ENCODE measurements around the gene SIAH2. TPM values are rescaled to one million over a fixed set of nuclear protein-coding genes. Genes with fewer than 3 reads are reported as not detected.

The SIAH2 gene
- total RNA-seq, 1 experiment from 2014 or later: 58.7 TPM

GRCh38 chr3:150734795-150735119, 28.2 kb downstream of the SIAH2 start:
- no peak for DNase-seq (ENCODE audit: low read depth)

DNA sequence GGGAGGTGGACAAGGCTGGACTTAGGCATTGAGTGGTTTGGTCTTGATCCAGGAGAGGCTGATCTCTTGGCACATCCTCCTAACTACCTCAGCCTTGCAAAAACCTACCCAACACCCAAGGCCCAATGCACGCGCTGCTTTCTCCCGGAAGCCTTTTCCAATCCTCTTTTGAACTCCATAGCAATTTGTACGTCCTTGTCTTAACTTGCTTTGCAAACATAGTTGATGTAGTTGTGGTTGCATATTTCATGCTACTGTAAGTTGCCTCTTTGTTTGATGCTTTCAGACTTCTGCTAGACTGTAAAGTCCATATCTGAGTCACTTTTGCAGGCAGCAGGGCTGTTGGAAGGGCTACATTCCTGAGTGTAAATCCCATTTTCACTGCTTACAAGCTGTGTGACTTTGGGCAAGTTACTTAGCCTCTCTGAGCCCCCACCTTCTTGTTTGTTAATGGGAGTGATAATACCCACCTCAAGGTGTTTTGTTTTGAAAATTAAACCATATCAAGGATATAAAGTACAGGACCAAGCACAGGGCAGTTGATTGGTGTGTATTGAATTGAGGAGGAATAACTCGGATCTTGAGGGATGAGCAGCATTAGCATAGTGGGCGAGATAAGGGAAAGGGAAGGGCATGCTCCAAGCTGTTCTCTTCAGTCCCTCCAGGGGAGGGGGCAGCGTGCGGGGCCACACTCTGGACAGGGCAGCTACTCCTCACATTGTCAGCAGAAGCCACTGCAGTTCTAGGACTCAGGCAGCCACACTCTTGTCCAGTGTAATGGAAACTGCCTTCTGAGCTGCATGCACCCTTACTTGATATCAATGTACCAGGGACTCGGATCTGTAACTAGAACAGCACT, 28.8 kb downstream of the SIAH2 start:
- DNase-seq (ENCODE audit: low read depth): no peak

GRCh38 chr3:150733373-150733935, 29.5 kb downstream of the SIAH2 start:
- DNase-seq (ENCODE audit: low read depth): no peak

- no peak for DNase-seq (ENCODE audit: low read depth)
Measured at GRCh38 chr3:150729682-150730360, 33.1 kb downstream of the SIAH2 start.

- no peak for DNase-seq (ENCODE audit: low read depth)
Measured at GRCh38 chr3:150727653-150728502, 35.1 kb downstream of the SIAH2 start.

DNA sequence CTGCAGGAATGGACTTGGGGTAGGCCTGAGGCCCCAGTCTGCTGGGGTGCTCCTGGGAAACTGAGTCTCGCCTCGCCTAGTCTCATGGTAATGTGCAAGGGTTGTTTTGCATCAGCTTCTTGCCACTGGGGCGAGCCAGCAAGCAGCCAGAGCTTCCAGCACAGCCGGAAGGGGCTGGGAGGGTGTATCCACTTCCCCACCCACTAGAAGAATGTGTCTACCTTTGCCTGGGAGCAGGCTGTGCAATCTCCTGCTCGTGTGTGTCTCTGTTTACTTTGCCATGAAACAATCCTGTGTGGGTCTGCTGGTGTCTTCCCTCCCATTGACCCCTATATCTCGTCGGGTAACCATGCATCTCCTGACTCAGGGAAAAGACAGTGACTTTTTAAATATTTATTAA, 37.4 kb downstream of the SIAH2 start:
- no peak for DNase-seq (ENCODE audit: low read depth)

DNA sequence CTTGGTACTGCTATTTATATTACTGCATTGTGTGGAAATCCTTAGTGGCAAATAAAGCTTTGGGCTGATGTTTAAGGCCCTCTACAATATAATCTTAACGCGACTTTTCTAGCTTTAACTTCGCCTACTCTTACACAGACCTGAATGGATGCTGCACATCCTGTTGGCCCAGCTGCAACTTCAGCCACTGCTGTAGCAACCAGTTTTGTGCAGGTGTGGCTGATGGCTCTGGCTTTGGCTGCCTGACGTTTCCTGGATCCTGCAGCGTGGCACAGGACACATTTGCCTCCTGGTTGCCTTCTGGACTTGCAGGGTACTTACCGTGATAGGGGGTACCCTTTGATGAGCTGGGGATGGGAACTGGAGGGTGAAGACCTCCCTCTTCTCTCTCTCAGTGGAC, 39.0 kb downstream of the SIAH2 start:
- DNase-seq (ENCODE audit: low read depth): no peak

- no peak for DNase-seq (ENCODE audit: low read depth)
Measured at GRCh38 chr3:150722267-150722666, 40.7 kb downstream of the SIAH2 start.

DNA sequence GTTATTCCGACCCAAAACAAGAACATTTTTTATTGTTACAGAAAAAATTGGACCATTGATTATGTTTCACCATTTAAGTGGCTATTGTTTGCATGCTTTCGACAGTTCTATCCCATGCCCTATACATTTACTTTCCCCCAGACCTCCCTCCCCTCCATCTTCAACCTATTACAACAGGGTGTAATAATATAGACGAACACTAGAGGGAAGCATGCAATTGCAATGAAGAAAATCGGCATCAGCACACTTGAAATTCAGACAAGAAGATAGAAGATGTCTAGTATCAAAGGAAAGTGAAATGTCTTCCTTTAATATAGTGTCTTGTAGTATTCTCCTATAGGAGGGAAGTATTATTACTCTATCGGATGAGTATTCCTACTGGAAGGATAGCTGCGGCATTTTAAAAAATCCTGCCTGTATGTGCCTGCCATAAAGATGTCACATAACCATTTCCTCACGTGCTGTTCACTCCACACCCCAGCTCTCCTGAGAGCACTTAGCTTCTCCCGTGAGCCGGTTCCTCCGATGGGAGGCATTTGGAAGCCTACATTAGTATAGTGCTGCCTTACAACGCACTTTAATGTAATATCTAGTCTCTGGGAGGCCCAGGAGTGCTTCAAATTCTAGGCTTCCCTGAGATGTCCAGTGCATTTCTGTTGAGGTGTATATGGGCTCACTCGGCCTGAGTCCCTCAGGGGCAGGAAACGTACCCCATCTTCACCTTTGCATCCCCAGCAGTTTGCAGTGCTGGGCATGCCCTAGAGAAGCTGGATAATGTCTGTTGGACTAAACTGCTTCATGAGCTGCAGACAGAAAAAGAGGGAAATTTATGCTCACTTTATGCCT, 41.5 kb downstream of the SIAH2 start:
- peak; percentile 64 for DNase-seq (ENCODE audit: low read depth)

GRCh38 chr3:150720444-150720843, 42.5 kb downstream of the SIAH2 start:
- no peak for DNase-seq (ENCODE audit: low read depth)

DNA sequence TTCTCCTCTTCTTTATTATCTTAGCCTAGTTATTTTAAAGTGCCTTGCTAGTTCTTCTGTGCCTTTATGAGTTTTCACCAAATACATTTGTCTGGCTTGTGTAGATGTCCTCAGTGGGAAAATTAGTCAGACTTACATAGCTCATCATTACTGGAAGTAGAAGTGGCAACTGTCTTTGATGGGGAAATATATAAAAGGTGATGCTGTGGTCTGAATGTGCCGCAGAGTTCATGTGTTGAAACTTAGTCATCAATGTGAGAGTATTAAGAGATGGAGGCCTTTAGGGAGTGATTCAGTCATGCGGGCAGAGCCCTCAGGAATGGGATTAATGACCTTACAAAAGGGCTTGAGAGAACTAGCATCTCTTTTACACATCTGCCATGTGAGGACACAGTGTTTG, 52.9 kb downstream of the SIAH2 start:
- DNase-seq (ENCODE audit: low read depth): peak; percentile 86

DNA sequence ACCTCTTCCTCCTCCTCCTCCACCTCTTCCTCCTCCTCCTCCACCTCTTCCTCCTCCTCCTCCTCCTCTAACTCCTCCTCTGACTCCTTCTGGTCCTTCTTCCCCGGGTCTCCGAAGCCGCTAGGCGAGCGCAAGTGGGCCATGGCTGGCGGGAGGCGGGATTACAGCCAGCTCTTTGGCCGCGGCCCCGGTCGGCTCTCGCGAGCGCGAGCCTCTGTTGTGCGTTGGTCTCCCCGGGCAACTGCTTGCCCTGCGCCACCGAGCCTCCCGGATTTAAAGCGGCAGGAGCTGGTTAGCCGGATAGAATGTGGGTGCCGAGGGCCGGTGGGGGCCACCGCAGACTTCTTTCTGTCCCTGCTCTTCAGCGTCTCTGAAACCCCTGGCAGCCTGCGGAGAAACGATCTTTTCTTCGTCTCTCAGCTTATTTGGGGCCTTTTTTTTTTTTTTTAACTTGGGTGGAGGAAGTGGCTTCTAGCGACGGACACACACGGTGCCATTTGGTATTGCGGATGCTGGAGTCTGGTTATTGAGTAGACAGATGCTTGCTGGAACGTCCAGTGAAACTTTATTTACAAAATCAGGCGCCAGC, 59.1 kb downstream of the SIAH2 start, which contains the start of gene ERICH6:
ERICH6 (minus strand) TSS at position 165 of the 589 bp plus-strand sequence; CDS start at position 143, 22 bp downstream.
- peak; percentile 95 for DNase-seq (ENCODE audit: low read depth)

- no peak for DNase-seq (ENCODE audit: low read depth)
Measured at GRCh38 chr3:150703299-150703755, 59.6 kb downstream of the SIAH2 start.

GRCh38 chr3:150699068-150699639, 63.8 kb downstream of the SIAH2 start:
- peak; percentile 71 for DNase-seq (ENCODE audit: low read depth)

DNA sequence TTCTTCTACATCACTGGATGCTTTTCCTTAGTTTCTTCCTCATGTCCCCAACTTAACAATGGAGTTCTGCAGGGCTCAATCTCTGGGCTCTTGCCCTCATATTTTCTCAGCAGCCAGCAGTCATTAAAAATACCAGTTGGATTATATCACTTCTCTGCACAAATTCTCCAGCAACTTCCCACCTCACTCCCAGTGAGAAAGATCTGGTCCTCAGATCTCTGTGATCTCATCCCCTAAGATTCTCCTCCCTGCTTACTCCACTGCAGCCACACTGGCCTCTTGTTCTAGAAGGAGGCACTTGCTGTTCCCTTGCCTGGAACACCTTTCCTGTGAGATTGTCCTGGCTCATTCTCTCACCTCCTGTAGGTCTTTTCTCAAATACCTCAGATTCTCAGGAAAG, 65.3 kb downstream of the SIAH2 start:
- DNase-seq (ENCODE audit: low read depth): peak; percentile 58

- DNase-seq (ENCODE audit: low read depth): peak; percentile 27
Measured at GRCh38 chr3:150691414-150692040, 71.4 kb downstream of the SIAH2 start.
